ENCODE data around the gene SCRG1. TPM values are rescaled to one million over a fixed set of nuclear protein-coding genes. Genes with fewer than 3 reads are reported as not detected.

Gene SCRG1
- total and polyA plus RNA-seq, 4 donors, result 13.7 to 45.2 (median 24.8) TPM

DNA sequence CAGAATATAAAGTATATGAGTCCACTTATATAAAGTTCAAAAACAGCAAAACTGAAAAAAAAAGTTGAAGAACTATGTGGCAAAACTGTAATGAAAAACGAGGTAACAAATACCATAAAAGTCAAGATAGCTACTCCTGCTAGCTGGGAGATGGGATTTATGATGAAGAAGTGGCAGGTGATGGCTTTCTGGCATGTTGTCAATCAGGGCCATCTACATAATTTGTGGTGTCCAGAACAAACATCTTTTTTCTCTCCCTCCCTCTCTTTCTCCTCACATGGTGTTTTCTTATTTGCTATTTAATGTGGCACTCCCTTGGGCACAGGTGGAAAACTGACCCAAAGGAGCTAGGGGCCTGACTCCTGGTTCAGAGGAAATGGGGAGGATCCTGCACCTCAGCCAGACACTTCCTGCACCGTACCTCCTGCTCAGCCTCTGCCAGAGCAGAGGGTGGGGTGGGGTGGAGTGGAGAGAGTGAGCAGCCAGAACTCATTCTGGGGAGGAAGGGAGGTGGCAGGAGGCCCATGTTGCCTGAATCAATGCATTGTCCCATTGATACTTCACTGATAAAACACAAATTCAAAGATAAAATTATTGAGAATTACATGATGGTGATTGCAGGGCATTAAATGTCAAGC is 33.4 kb downstream of the SCRG1 start:
- Histone ChIP-seq H3K36me3 (ENCODE audit: control insufficient read depth in 1 of 2, insufficient read depth in 2 of 2, low read length in 1 of 2) (no peaks in the 10 kb centered on the region), H3K27ac (ENCODE audit: low read depth in 1 of 2, low read length in 2 of 2) (no peak overlapping the region), H3K27me3 (ENCODE audit: control insufficient read depth in 1 of 2, insufficient read depth in 2 of 2, low read length in 1 of 2) (no peaks in the 10 kb centered on the region), H3K4me1 (ENCODE audit: control insufficient read depth in 1 of 2, insufficient read depth in 2 of 2, low read length in 2 of 2) (no peaks in the 10 kb centered on the region), H3K9me3 (ENCODE audit: control insufficient read depth, low read length) (no peaks in the 10 kb centered on the region), H3K4me3 (ENCODE audit: low read length in 2 of 2) (no peak overlapping the region)
- intact Hi-C loops (cut with DNase I), result no loop called here
- DNase-seq (no peak), ATAC-seq (ENCODE audit: low FRiP score) (no peak)
- whole genome bisulfite sequencing, 2 donors, result 39 to 44% methylated on average over 2 of the region's 2 CpGs

DNA sequence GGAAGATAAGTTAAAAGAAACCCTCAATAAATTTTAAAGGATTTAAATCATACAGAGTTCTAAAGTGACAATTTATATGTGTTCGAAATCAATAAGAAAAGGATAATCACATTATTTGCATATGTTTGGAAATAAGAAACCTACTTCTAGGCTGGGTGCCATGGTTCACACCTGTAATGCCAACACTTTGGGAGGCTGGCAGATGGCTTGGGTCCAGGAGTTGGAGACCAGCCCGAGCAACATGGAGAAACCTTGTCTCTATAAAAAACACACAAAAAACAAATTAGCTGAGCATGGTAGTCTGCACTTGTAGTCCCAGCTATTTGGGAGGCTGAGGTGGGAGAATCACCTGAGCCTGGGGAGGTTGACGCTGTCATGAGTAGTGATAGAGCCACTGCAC is 36.2 kb downstream of the SCRG1 start:
- Histone ChIP-seq H3K36me3 (ENCODE audit: control insufficient read depth in 1 of 2, insufficient read depth in 2 of 2, low read length in 1 of 2) (no peaks in the 10 kb centered on the region), H3K4me3 (ENCODE audit: low read length in 2 of 2) (no peak overlapping the region), H3K27ac (ENCODE audit: low read depth in 1 of 2, low read length in 2 of 2) (no peak overlapping the region), H3K9me3 (ENCODE audit: control insufficient read depth, low read length) (peaks cover 2% of the 10 kb centered on the region), H3K27me3 (ENCODE audit: control insufficient read depth in 1 of 2, insufficient read depth in 2 of 2, low read length in 1 of 2) (no peaks in the 10 kb centered on the region), H3K4me1 (ENCODE audit: control insufficient read depth in 1 of 2, insufficient read depth in 2 of 2, low read length in 2 of 2) (no peaks in the 10 kb centered on the region)
- ATAC-seq (ENCODE audit: low FRiP score) (no peak), DNase-seq (no peak)
- whole genome bisulfite sequencing, 2 donors, result 93 to 97% methylated on average over 3 of the region's 3 CpGs
- intact Hi-C loops (cut with DNase I), result no loop called here

GRCh38 chr4:173360587-173361221 is 38.2 kb downstream of the SCRG1 start:
- Histone ChIP-seq H3K4me3 (ENCODE audit: low read length in 2 of 2) (no peak overlapping the region), H3K4me1 (ENCODE audit: control insufficient read depth in 1 of 2, insufficient read depth in 2 of 2, low read length in 2 of 2) (no peaks in the 10 kb centered on the region), H3K27me3 (ENCODE audit: control insufficient read depth in 1 of 2, insufficient read depth in 2 of 2, low read length in 1 of 2) (no peaks in the 10 kb centered on the region), H3K27ac (ENCODE audit: low read depth in 1 of 2, low read length in 2 of 2) (no peak overlapping the region), H3K9me3 (ENCODE audit: control insufficient read depth, low read length) (peaks cover 2% of the 10 kb centered on the region), H3K36me3 (ENCODE audit: control insufficient read depth in 1 of 2, insufficient read depth in 2 of 2, low read length in 1 of 2) (no peaks in the 10 kb centered on the region)
- DNase-seq, result no peak
- intact Hi-C loops (cut with DNase I), result no loop called here
- no peak for ATAC-seq (ENCODE audit: low FRiP score)
- WGBS, 2 donors, result 54 to 58% methylated on average over 5 of the region's 5 CpGs

DNA sequence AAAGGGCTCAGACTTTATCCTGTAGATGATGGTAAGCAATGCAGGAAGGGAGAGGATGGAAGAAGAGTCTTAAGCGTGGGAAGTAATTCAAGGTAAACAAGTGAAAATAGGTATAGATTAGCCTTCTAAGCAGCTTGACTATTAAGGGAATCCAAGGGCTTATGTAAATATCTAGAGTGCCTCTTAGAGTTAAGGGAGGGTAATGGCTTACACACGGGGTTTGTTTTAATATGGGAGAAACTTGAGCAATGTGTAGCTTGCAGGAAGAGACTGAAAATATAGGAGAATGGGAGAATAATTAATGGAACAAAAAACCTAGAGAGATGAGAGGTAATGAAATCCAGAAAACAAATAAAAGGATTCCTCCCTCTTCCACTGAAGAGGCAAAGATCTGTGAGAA is 41.0 kb downstream of the SCRG1 start:
- no peak overlapping the region for H3K27ac ChIP-seq (ENCODE audit: low read depth in 1 of 2, low read length in 2 of 2)
- no peak for DNase-seq
- WGBS, 2 donors, result 75 to 76% methylated on average over 2 of the region's 2 CpGs
- ATAC-seq (ENCODE audit: low FRiP score), result no peak
- intact Hi-C loops (cut with DNase I), result no loop called here
- no peaks in the 10 kb centered on the region for H3K36me3 ChIP-seq (ENCODE audit: control insufficient read depth in 1 of 2, insufficient read depth in 2 of 2, low read length in 1 of 2)
- no peaks in the 10 kb centered on the region for H3K27me3 ChIP-seq (ENCODE audit: control insufficient read depth in 1 of 2, insufficient read depth in 2 of 2, low read length in 1 of 2)
- H3K9me3 ChIP-seq (ENCODE audit: control insufficient read depth, low read length), result peaks cover 2% of the 10 kb centered on the region
- H3K4me1 ChIP-seq (ENCODE audit: control insufficient read depth in 1 of 2, insufficient read depth in 2 of 2, low read length in 2 of 2), result no peaks in the 10 kb centered on the region
- H3K4me3 ChIP-seq (ENCODE audit: low read length in 2 of 2), result no peak overlapping the region

- intact Hi-C loops (cut with DNase I), result no loop called here
- WGBS, 2 donors, result 95 to 96% methylated on average over 1 of the region's 1 CpG
- ATAC-seq (ENCODE audit: low FRiP score), result no peak
Measured at GRCh38 chr4:173347467-173347866, 51.4 kb downstream of the SCRG1 start.

GRCh38 chr4:173346074-173346473 is 52.8 kb downstream of the SCRG1 start:
- Histone ChIP-seq H3K36me3 (ENCODE audit: control insufficient read depth in 1 of 2, insufficient read depth in 2 of 2, low read length in 1 of 2) (peaks cover 0 to 2% of the 10 kb centered on the region in 2 donors), H3K9me3 (ENCODE audit: control insufficient read depth, low read length) (peaks cover 1% of the 10 kb centered on the region), H3K27me3 (ENCODE audit: control insufficient read depth in 1 of 2, insufficient read depth in 2 of 2, low read length in 1 of 2) (no peaks in the 10 kb centered on the region), H3K4me1 (ENCODE audit: control insufficient read depth in 1 of 2, insufficient read depth in 2 of 2, low read length in 2 of 2) (no peaks in the 10 kb centered on the region), H3K4me3 (ENCODE audit: low read length in 2 of 2) (no peak overlapping the region), H3K27ac (ENCODE audit: low read depth in 1 of 2, low read length in 2 of 2) (no peak overlapping the region)
- DNase-seq (no peak), ATAC-seq (ENCODE audit: low FRiP score) (no peak)
- intact Hi-C loops (cut with DNase I), result no loop called here
- 43 to 71% methylated on average over 2 of the region's 2 CpGs for whole genome bisulfite sequencing, 2 donors

More at GRCh38 chr4:173347467-173347866, 51.4 kb downstream of the SCRG1 start:
- H3K4me1 ChIP-seq (ENCODE audit: control insufficient read depth in 1 of 2, insufficient read depth in 2 of 2, low read length in 2 of 2), result no peaks in the 10 kb centered on the region
- peaks cover 1% of the 10 kb centered on the region for H3K9me3 ChIP-seq (ENCODE audit: control insufficient read depth, low read length)
- H3K4me3 ChIP-seq (ENCODE audit: low read length in 2 of 2), result no peak overlapping the region
- DNase-seq, result no peak
- H3K27ac ChIP-seq (ENCODE audit: low read depth in 1 of 2, low read length in 2 of 2), result no peak overlapping the region
- peaks cover 0 to 2% of the 10 kb centered on the region in 2 donors for H3K36me3 ChIP-seq (ENCODE audit: control insufficient read depth in 1 of 2, insufficient read depth in 2 of 2, low read length in 1 of 2)
- no peaks in the 10 kb centered on the region for H3K27me3 ChIP-seq (ENCODE audit: control insufficient read depth in 1 of 2, insufficient read depth in 2 of 2, low read length in 1 of 2)

DNA sequence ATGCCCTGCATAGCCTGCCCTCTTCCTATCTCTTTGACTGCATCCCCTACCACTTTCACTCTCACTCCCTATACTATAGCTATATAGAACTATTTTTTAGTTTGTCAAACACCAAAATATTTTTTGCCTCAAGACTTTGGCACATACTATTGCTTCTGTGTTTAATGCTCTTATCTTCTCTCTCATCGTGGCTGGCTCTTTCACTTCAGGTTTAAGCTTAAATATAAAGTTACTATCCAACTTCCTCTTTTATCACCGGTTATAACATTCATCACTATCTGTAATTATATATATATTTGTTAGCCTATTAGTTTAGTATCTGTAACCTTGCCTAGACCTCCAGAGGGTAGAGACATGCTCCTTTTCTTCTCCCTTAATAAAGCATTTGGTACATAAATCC is 53.3 kb downstream of the SCRG1 start:
- Histone ChIP-seq H3K4me1 (ENCODE audit: control insufficient read depth in 1 of 2, insufficient read depth in 2 of 2, low read length in 2 of 2) (no peaks in the 10 kb centered on the region), H3K4me3 (ENCODE audit: low read length in 2 of 2) (no peak overlapping the region), H3K9me3 (ENCODE audit: control insufficient read depth, low read length) (peaks cover 1% of the 10 kb centered on the region), H3K27ac (ENCODE audit: low read depth in 1 of 2, low read length in 2 of 2) (no peak overlapping the region), H3K27me3 (ENCODE audit: control insufficient read depth in 1 of 2, insufficient read depth in 2 of 2, low read length in 1 of 2) (no peaks in the 10 kb centered on the region), H3K36me3 (ENCODE audit: control insufficient read depth in 1 of 2, insufficient read depth in 2 of 2, low read length in 1 of 2) (peaks cover 0 to 2% of the 10 kb centered on the region in 2 donors)
- intact Hi-C loops (cut with DNase I), result no loop called here
- DNase-seq, result no peak
- ATAC-seq (ENCODE audit: low FRiP score), result no peak
- 53 to 67% methylated on average over 2 of the region's 2 CpGs for WGBS, 2 donors

DNA sequence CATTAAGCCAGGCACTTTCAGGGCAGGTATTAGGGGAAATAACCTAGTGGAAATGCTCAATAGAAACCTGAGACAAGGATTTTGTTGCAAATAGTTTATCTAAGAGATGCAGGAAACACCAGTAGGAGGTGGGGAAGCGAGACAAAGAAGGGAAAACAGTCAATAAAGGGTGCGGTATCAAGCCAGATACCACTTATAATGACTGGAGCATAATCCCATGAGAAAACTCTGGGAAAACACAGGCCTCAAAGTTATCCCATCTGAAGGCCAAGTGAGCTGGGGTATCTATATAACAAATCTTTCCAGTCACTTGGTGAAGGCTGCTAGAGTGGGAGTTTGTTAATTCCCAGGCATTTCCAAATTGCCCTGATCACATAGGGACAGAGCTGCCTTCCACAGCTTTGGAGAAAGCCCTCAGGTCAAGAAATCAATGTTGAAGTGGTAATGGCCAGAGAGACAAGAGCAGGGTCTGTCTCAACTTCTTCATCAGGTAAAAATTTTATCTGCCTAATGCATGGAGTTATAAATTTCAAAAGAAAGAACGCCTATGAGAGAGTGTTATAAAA is 55.0 kb downstream of the SCRG1 start:
- H3K27ac ChIP-seq (ENCODE audit: low read depth in 1 of 2, low read length in 2 of 2), result no peak overlapping the region
- peaks cover 1% of the 10 kb centered on the region for H3K9me3 ChIP-seq (ENCODE audit: control insufficient read depth, low read length)
- no peaks in the 10 kb centered on the region for H3K27me3 ChIP-seq (ENCODE audit: control insufficient read depth in 1 of 2, insufficient read depth in 2 of 2, low read length in 1 of 2)
- DNase-seq (no peak), ATAC-seq (ENCODE audit: low FRiP score) (no peak)
- WGBS, 2 donors, result 84 to 85% methylated on average over 3 of the region's 3 CpGs
- no peaks in the 10 kb centered on the region for H3K36me3 ChIP-seq (ENCODE audit: control insufficient read depth in 1 of 2, insufficient read depth in 2 of 2, low read length in 1 of 2)
- no peaks in the 10 kb centered on the region for H3K4me1 ChIP-seq (ENCODE audit: control insufficient read depth in 1 of 2, insufficient read depth in 2 of 2, low read length in 2 of 2)
- intact Hi-C loops (cut with DNase I), result no loop called here
- no peak overlapping the region for H3K4me3 ChIP-seq (ENCODE audit: low read length in 2 of 2)

- Histone ChIP-seq H3K36me3 (ENCODE audit: control insufficient read depth in 1 of 2, insufficient read depth in 2 of 2, low read length in 1 of 2) (no peaks in the 10 kb centered on the region), H3K27me3 (ENCODE audit: control insufficient read depth in 1 of 2, insufficient read depth in 2 of 2, low read length in 1 of 2) (no peaks in the 10 kb centered on the region), H3K27ac (ENCODE audit: low read depth in 1 of 2, low read length in 2 of 2) (no peak overlapping the region), H3K4me1 (ENCODE audit: control insufficient read depth in 1 of 2, insufficient read depth in 2 of 2, low read length in 2 of 2) (no peaks in the 10 kb centered on the region), H3K4me3 (ENCODE audit: low read length in 2 of 2) (no peak overlapping the region), H3K9me3 (ENCODE audit: control insufficient read depth, low read length) (no peaks in the 10 kb centered on the region)
- intact Hi-C loops (cut with DNase I), result no loop called here
- ATAC-seq (ENCODE audit: low FRiP score) (no peak), DNase-seq (no peak)
- 95% methylated on average over 2 of the region's 2 CpGs for WGBS, 2 donors
Measured at GRCh38 chr4:173337463-173337862, 61.5 kb downstream of the SCRG1 start.
